Uterus (tissue), 4 donors: Measurements from ENCODE around the gene CIAO1. TPM values are rescaled to one million over a fixed set of nuclear protein-coding genes. Genes with fewer than 3 reads are reported as not detected.

Experiments
- DNase-seq, 2 donors: peaks; one replicate each; pipeline ENCODE4 v3.0.0-alpha.2; 2019 to 2020
- H3K27ac ChIP-seq, 2 donors: fragments of 200-600 bp; sonication (generic); 1 replicate in 1 of 2; 2 replicates in 1 of 2; pipeline ENCODE4 v1.5.1; 2016 to 2018
- H3K27me3 ChIP-seq, 2 donors: fragments of 200-600 bp; sonication (generic); one replicate each; pipeline ENCODE4 v1.5.1; 2018 to 2019; ENCODE audit warnings: control low read depth in 1 of 2
- H3K36me3 ChIP-seq, 2 donors: fragments of 200-600 bp; sonication (generic); one replicate each; pipeline ENCODE4 v1.5.1; 2019; ENCODE audit warnings: control low read depth in 1 of 2
- H3K4me1 ChIP-seq, 2 donors: fragments of 200-600 bp; sonication (generic); one replicate each; pipeline ENCODE4 v1.5.1; 2018 to 2019; ENCODE audit warnings: control low read depth in 1 of 2
- H3K4me3 ChIP-seq, 2 donors: fragments of 200-600 bp; sonication (generic); 1 replicate in 1 of 2; 2 replicates in 1 of 2; pipeline ENCODE4 v1.5.1; 2018 to 2019; ENCODE audit warnings: mild to moderate bottlenecking in 1 of 2
- H3K9me3 ChIP-seq, 2 donors: fragments of 200-600 bp; sonication (generic); one replicate each; pipeline ENCODE4 v1.5.1; 2019; ENCODE audit warnings: control low read depth in 1 of 2
- CTCF ChIP-seq, 4 experiments: fragments of 200-600 bp in 2 of 4; fragments of 450-650 bp in 2 of 4; sonication (generic) in 2 of 4; IDR thresholded peaks; one replicate each; pipeline ENCODE4 v1.5.1; 2016 to 2019; ENCODE audit warnings: antibody characterized with exemption in 4 of 4, mild to moderate bottlenecking in 2 of 4, moderate library complexity in 1 of 4
- POLR2A ChIP-seq, 2 donors: fragments of 450-650 bp; IDR thresholded peaks; one replicate each; pipeline ENCODE4 v1.6.1; 2016; ENCODE audit warnings: antibody characterized with exemption in 2 of 2, mild to moderate bottlenecking in 1 of 2, moderate library complexity in 1 of 2
- intact Hi-C: fragments of 100-400 bp; cut with DNase I; formaldehyde crosslinking; loops from one replicate; pipeline ENCODE4 v1.15.1; 2023; ENCODE audit warnings: low total_unique reads
- total RNA-seq, 4 donors: library from RNA; depleted of rRNA in 3 of 4; stranded (reverse); fragments of >200 nt in 3 of 4; gene quantifications; one replicate each; pipeline versions ENCODE4 v1.1.0 to v1.2.4, GENCODE V29; 2014 to 2023
- donor health status: DM: yes; HTN: yes; CAD: no.

The CIAO1 gene
- total RNA-seq, 4 donors from 2014 or later = 60.1 to 113 (median 89.3) TPM

DNA sequence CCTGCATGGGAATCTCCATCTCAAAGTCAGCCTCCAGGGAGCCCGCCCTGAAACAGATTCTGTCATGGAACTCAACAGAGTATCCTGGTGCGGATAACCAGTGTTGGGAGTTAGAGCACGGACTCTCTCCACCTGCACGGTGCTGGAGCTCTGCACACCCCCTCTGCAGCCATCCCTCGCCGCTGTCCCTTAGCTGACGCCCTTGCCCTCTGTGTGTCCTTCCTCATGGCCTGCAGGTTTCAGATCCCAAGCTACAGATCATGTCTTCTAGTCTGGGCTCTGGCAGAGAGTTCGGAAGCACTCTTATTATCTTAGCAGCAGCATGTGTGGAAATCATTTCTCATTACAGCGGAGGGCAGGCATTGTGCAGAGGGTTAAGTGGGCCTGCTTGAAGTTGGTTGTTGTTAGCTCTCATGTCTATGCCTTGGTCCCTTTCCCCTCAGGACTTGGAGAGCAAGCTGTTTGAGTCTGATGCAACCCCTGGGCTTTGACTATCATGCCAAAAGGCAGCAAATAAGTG lies 26.2 kb upstream of the CIAO1 start:
- Histone ChIP-seq H3K27me3 (no peaks in the 10 kb centered on the region), H3K9me3 (no peaks in the 10 kb centered on the region), H3K4me3 (no peak overlapping the region), H3K27ac (no peak overlapping the region), H3K4me1 (no peaks in the 10 kb centered on the region), H3K36me3 (no peaks in the 10 kb centered on the region)
- intact Hi-C loops = no loop called here
- TF ChIP-seq CTCF (IDR thresholded peaks at IDR 0.05) = no peak
- no peak for TF ChIP-seq POLR2A (IDR thresholded peaks at IDR 0.05)
- DNase-seq = no peak

DNA sequence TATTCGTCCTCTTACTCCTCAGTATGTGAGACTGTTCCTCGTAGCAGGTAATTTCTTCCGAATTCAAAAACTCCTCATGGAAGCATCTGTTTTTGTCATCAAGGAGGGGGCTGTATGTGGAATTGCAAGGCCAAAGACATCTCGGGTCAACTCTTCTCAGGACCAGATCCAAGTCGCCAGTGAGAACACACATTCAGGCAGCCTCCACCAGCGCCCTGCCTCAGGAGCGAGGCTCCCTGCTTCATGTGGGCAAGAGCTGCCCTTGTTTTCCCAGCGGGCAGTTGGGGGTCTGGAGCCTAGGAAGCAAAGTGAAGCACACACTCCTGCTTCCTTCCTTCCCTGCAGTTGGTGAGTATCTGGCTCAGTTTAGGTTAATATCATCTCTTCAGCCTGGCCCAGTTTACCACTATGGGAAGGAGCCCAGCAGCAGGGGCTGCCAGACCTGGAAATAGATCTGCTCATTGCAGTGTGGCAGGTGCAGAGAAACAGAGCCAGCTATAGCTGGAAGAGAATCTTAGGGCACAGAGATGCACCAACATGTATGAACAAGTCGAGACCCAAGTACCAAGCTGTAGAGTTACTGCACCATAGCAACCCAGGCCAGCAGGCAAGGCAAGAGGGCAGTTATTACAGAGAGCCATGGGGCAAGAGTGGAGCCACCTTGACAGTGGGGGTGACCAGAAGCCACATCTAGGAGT lies 25.5 kb upstream of the CIAO1 start:
- Histone ChIP-seq H3K4me3 (no peak overlapping the region), H3K9me3 (no peaks in the 10 kb centered on the region), H3K36me3 (no peaks in the 10 kb centered on the region), H3K4me1 (no peaks in the 10 kb centered on the region), H3K27ac (no peak overlapping the region), H3K27me3 (no peaks in the 10 kb centered on the region)
- no peak for DNase-seq
- intact Hi-C loops = no loop called here
- no peak for TF ChIP-seq CTCF (IDR thresholded peaks at IDR 0.05)
- TF ChIP-seq POLR2A (IDR thresholded peaks at IDR 0.05) = no peak

- no peak for DNase-seq
- no peaks in the 10 kb centered on the region for H3K36me3 ChIP-seq
- intact Hi-C loops = no loop called here
- no peaks in the 10 kb centered on the region for H3K9me3 ChIP-seq
- no peak overlapping the region for H3K4me3 ChIP-seq
- no peak overlapping the region for H3K27ac ChIP-seq
- no peaks in the 10 kb centered on the region for H3K27me3 ChIP-seq
- no peaks in the 10 kb centered on the region for H3K4me1 ChIP-seq
- TF ChIP-seq POLR2A (IDR thresholded peaks at IDR 0.05) (no peak), CTCF (IDR thresholded peaks at IDR 0.05) (no peak)
These were observed 24.8 kb upstream of the CIAO1 start for GRCh38 chr2:96241227-96241626.

DNA sequence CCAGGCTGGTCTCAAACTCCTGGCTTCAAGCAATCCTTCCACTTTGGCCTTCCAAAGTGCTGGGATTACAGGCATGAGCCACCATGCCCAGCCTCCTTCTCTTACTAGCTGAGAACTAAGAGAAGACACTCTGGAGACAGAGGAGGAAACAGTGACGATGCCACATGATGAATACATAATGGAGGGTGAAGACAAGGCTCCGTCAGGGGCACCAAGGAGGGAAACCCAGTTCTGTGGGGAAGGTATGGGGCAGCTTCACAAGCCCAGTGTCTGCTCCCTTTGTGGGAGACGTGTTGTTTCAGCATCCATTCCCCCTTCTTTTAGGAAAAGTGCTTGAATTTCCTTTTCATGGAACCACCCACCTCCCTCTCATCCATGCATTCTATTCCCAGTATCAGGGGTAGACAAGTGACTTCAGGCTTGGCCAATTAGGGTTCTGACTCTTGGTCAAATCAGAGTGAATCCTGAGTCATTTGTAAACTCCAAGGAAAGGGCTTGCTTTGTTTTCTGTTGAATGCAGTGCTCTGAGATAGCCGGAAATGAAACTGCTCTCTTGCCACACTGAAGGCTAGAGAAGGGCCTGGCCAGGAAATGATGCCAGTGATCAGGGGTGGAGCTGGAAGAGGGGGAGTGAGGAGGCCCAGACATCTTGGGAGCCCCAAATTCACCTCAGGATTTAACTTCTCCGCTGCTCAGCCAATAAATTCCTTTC lies 24.0 kb upstream of the CIAO1 start:
- H3K4me1 ChIP-seq = no peaks in the 10 kb centered on the region
- TF ChIP-seq CTCF (IDR thresholded peaks at IDR 0.05) (no peak), POLR2A (IDR thresholded peaks at IDR 0.05) (no peak)
- H3K27me3 ChIP-seq = no peaks in the 10 kb centered on the region
- H3K4me3 ChIP-seq = no peak overlapping the region
- peak overlapping the region; percentile 43 to 57 for H3K27ac ChIP-seq
- no peaks in the 10 kb centered on the region for H3K9me3 ChIP-seq
- no peaks in the 10 kb centered on the region for H3K36me3 ChIP-seq
- DNase-seq = peak in 1 of 2 donors; percentile 26
- intact Hi-C loops = no loop called here

DNA sequence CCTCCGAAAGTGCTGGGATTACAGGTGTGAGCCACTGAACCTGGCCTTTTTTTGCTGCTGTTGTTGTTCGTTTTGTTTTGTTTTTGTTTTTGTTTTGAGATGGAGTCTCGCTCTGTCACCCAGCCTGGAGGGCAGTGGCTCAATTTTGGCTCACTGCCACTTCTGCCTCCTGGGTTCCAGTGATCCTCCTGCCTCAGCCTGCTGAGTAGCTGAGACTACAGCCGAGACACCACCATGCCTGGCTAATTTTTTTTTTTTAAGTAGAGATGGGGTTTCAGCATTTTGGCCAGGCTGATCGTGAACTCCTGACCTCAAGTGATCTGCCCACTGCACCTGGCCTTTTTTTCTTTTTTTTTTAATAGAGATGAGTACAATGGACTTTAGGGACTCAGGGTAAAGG lies 22.2 kb upstream of the CIAO1 start:
- no peaks in the 10 kb centered on the region for H3K27me3 ChIP-seq
- H3K9me3 ChIP-seq = no peaks in the 10 kb centered on the region
- no peaks in the 10 kb centered on the region for H3K4me1 ChIP-seq
- H3K36me3 ChIP-seq = no peaks in the 10 kb centered on the region
- H3K27ac ChIP-seq = no peak overlapping the region
- intact Hi-C loops = no loop called here
- no peak for TF ChIP-seq CTCF (IDR thresholded peaks at IDR 0.05)
- TF ChIP-seq POLR2A (IDR thresholded peaks at IDR 0.05) = no peak
- no peak for DNase-seq
- H3K4me3 ChIP-seq = no peak overlapping the region
